Prostate gland (tissue), 2 donors: ENCODE results near the gene ENTPD7.

Experiments used
- POLR2A ChIP-seq: fragments of 450-650 bp; IDR thresholded peaks from one replicate; pipeline ENCODE4 v1.6.1; 2016; ENCODE audit warnings: antibody characterized with exemption, mild to moderate bottlenecking
- TF ChIP-seq, protein P1 (sequence below), 4 experiments: fragments of 200-600 bp in 2 of 4; fragments of 450-650 bp in 2 of 4; sonication (generic) in 2 of 4; IDR thresholded peaks; 1 replicate in 3 of 4; 2 replicates in 1 of 4; pipeline ENCODE4 v1.5.1; 2016 to 2019; ENCODE audit warnings: antibody characterized with exemption in 4 of 4, mild to moderate bottlenecking in 2 of 4, moderate library complexity in 2 of 4

- TF ChIP-seq, protein P1, sequence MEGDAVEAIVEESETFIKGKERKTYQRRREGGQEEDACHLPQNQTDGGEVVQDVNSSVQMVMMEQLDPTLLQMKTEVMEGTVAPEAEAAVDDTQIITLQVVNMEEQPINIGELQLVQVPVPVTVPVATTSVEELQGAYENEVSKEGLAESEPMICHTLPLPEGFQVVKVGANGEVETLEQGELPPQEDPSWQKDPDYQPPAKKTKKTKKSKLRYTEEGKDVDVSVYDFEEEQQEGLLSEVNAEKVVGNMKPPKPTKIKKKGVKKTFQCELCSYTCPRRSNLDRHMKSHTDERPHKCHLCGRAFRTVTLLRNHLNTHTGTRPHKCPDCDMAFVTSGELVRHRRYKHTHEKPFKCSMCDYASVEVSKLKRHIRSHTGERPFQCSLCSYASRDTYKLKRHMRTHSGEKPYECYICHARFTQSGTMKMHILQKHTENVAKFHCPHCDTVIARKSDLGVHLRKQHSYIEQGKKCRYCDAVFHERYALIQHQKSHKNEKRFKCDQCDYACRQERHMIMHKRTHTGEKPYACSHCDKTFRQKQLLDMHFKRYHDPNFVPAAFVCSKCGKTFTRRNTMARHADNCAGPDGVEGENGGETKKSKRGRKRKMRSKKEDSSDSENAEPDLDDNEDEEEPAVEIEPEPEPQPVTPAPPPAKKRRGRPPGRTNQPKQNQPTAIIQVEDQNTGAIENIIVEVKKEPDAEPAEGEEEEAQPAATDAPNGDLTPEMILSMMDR (IDR thresholded peaks at IDR 0.05) = no peak
- TF ChIP-seq POLR2A = no peak
Measured at GRCh38 chr10:99623919-99624318, 35.4 kb upstream of the ENTPD7 start.
